Coronary artery (tissue), 2 donors: ENCODE measurements around the gene TBC1D5.

Experiments
- DNase-seq: peaks from one replicate; pipeline ENCODE4 v3.0.0-alpha.2; 2017; ENCODE audit warnings: low spot score
- H3K27ac ChIP-seq, 2 donors: fragments of 200-600 bp; sonication (generic); one replicate each; pipeline ENCODE4 v1.5.1; 2016 to 2019
- H3K4me3 ChIP-seq: fragments of 200-600 bp; sonication (generic); 2 replicates; pipeline ENCODE4 v1.5.1; 2016; ENCODE audit warnings: mild to moderate bottlenecking, moderate library complexity
- TF ChIP-seq, protein P1 (sequence below): fragments of 200-600 bp; sonication (generic); IDR thresholded peaks from one replicate; pipeline ENCODE4 v1.5.1; 2019; ENCODE audit warnings: antibody characterized with exemption

The TBC1D5 gene

DNA sequence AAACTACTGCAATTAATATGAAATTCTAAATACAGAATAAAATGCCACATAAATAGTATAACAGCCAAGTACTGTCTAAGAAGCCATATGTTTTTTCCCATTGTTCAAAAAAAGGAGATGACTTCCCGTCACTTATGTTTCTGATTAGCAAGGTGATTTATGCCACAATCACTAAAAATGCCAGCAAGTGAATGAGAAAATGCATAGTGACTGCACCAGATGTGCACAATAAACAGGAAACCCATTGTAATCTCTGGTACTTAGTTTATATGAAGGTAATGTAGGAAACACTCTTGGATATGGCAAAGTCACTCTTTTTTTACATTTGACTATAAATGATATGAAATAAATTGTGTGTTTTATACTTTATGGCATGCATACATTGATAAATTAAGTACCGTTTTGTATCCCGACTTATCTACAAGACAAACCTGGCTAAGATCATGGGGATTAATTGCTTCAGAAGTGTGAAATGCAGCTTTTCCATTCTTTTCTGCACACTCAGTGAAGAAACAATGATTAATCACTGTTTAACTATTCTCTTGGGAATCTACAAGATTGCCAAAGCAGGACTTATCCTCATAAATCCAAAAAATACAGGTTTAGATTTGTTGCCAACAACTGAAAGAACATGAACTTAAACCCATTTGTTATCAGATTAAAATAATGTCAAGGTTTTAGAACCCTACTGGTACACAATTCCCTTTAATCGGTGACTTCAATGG lies 164.5 kb downstream of the TBC1D5 start:
- TF ChIP-seq, protein P1, sequence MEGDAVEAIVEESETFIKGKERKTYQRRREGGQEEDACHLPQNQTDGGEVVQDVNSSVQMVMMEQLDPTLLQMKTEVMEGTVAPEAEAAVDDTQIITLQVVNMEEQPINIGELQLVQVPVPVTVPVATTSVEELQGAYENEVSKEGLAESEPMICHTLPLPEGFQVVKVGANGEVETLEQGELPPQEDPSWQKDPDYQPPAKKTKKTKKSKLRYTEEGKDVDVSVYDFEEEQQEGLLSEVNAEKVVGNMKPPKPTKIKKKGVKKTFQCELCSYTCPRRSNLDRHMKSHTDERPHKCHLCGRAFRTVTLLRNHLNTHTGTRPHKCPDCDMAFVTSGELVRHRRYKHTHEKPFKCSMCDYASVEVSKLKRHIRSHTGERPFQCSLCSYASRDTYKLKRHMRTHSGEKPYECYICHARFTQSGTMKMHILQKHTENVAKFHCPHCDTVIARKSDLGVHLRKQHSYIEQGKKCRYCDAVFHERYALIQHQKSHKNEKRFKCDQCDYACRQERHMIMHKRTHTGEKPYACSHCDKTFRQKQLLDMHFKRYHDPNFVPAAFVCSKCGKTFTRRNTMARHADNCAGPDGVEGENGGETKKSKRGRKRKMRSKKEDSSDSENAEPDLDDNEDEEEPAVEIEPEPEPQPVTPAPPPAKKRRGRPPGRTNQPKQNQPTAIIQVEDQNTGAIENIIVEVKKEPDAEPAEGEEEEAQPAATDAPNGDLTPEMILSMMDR = no peak
- no peak overlapping the region for H3K4me3 ChIP-seq

DNA sequence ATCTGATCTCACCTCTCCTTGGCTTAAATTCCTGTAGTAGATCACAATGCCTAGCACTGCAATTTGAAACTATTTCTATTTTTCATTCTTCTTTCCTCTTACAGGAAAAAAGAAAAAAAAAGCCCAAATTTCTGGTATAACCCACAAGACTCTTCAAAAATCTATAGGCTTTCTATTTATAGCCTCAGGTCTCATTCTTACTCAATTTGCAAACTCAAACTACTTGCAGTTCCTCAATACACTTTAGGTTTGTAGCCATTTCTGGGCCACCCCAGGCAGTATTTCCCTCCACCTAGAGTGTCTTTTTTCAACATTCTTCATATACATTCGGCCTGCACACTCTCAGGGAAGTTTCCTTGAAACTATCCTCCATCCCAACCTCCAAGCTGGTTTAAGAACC lies 169.0 kb downstream of the TBC1D5 start:
- Histone ChIP-seq H3K4me3 (no peak overlapping the region), H3K27ac (no peak overlapping the region)
- TF ChIP-seq, protein P1 = no peak
- DNase-seq = no peak

More for the DNA sequence above, 164.5 kb downstream of the TBC1D5 start:
- H3K27ac ChIP-seq = no peak overlapping the region
- DNase-seq = no peak

DNA sequence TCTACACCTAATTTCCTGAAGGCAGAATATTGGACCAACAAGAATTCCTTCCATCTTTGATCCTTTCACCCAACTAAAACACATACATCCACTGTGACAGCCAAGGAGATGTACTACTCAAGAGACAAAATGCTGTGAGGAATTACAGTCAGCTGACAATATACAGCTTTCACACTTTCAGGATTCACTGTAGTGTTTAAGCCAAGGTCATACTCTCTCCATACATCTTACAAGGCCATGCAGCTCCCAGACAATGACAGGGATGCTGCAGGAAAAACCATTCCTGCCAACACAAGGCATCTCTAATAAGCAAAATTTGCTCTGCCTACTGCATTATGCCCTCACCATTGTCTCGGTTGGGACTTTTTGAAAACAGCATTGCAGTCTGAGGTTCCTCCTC lies 170.7 kb downstream of the TBC1D5 start:
- TF ChIP-seq, protein P1 = no peak
- Histone ChIP-seq H3K27ac (no peak overlapping the region), H3K4me3 (no peak overlapping the region)
- DNase-seq = no peak

DNA sequence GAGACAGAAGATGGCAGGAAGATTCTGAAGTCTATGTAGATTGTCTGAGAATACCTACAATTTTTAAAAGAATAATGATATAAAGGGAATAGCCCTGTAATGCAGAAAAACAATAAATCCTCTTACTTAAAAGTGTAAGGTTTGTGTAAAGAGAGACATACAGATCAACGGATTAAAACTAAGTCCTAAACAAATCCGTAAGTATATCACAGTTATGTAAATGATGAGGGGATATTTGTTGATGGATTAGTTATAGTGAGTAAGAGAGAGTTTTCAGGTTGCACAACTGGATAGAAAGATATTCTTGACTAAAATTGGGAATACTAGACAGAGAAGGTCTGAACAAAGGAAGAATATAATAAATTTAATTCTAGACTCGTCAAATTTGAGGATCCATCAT lies 179.6 kb downstream of the TBC1D5 start:
- Histone ChIP-seq H3K4me3 (no peak overlapping the region), H3K27ac (no peak overlapping the region)
- DNase-seq = no peak
- TF ChIP-seq, protein P1 = no peak

DNA sequence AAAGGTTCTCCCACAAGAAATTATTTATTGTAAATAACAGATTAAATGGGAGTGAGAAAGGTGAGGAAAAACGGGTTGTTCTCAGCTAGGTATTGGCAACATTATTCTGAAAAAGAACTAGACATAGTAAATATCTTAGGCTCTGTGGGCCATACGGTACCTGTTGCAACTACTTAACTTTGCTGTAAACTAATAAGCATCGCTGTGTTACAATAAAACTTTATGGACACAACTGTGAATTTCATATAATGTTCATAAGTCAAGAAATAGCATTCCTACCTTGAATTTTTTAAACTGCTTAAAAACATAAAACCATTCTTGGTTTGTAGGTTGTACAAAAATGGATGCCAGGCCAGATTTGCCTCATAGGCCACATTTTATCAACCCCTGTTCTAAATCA lies 183.9 kb downstream of the TBC1D5 start:
- Histone ChIP-seq H3K4me3 (no peak overlapping the region), H3K27ac (no peak overlapping the region)
- DNase-seq = no peak
- TF ChIP-seq, protein P1 = no peak

DNA sequence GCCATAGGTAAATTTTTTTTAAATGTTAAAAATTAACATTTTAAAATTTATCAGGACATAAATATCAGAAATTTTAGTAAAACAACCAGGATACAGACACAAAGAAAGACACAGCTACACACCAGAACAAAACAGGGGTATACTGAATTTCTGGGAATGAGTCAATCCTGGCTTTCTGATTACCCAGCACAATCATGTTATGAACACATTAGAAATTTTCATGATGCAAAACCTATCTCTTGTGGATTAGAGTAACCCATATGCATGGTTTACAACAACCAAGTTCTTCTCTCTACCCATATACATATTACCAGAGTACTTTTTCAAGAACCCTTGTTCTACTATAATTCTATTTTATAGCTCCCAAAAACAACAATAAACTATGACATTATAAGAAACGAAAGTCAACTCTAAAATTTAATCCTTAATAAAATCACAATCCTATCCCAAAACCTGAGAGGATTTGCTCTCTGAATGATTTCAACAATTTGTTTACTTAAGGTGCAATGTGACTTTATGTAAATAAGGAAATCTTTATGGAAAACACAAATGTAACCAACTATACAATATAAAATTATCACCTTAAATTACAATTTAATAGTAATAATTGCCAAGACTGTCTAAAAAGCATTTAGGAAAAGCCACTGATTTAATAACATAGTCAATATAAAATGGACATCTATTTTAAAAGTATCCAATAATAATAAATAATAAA lies 184.5 kb downstream of the TBC1D5 start:
- Histone ChIP-seq H3K4me3 (no peak overlapping the region), H3K27ac (no peak overlapping the region)
- no peak for DNase-seq
- TF ChIP-seq, protein P1 = no peak

DNA sequence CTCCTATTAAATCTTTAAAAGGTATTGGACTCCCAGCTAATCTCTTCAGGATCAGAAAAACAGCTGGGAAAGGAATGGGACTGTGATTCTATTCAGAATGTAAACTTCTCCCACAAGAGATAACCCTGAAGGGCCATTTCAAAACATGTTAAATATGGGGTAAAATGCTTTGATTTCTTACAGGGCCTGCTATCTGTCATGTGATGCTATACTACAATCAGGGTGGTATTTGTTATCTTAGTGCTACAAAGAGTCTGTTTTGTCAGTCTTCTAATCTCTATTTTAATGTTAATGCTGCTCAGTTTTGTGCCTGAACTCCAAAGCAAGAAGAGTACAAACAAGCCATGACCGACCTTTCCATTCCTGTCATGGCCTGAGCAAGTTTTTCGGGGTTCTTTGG lies 186.9 kb downstream of the TBC1D5 start:
- Histone ChIP-seq H3K27ac (no peak overlapping the region), H3K4me3 (no peak overlapping the region)
- TF ChIP-seq, protein P1 = no peak
- DNase-seq = no peak
